ENCODE measurements around the gene ARRB1.
A peak's percentile ranks its signal among the peaks of the same experiment; 100 is the strongest.

ARRB1 gene

GRCh38 chr11:75355051-75355450 is 3.6 kb upstream of the ARRB1 start:
- Histone ChIP-seq H3K9me3 (no peaks in the 10 kb centered on the region), H3K27me3 (ENCODE audit: low read depth) (no peaks in the 10 kb centered on the region), H3K4me1 (peaks cover 7% of the 10 kb centered on the region), H3K36me3 (replicated peaks) (no peaks in the 10 kb centered on the region), H3K4me3 (no peak overlapping the region)
- in situ Hi-C loops (cut with MboI; ENCODE audit: low sequenced_read_pairs): no loop called here
- DNase-seq (ENCODE audit: low spot score in 2 of 2): no peak

- in situ Hi-C loops (cut with MboI; ENCODE audit: low sequenced_read_pairs): no loop called here
- no peaks in the 10 kb centered on the region for H3K9me3 ChIP-seq
- no peak for DNase-seq (ENCODE audit: low spot score in 2 of 2)
- no peak overlapping the region for H3K4me3 ChIP-seq
- H3K27me3 ChIP-seq (ENCODE audit: low read depth): no peaks in the 10 kb centered on the region
- H3K4me1 ChIP-seq: peaks cover 14% of the 10 kb centered on the region
- H3K36me3 ChIP-seq (replicated peaks): no peaks in the 10 kb centered on the region
Measured at GRCh38 chr11:75352588-75353206, 1.2 kb upstream of the ARRB1 start.

- Histone ChIP-seq H3K36me3 (replicated peaks) (no peaks in the 10 kb centered on the region), H3K27me3 (ENCODE audit: low read depth) (no peaks in the 10 kb centered on the region), H3K9me3 (no peaks in the 10 kb centered on the region), H3K4me3 (peak overlapping the region; percentile 44), H3K4me1 (peaks cover 20% of the 10 kb centered on the region)
- DNase-seq (ENCODE audit: low spot score in 2 of 2): peak in 1 of 2 experiments; percentile 49
- in situ Hi-C loops (cut with MboI; ENCODE audit: low sequenced_read_pairs): no loop called here
Measured at GRCh38 chr11:75351791-75352587, 528 bp upstream of the ARRB1 start.

GRCh38 chr11:75350743-75351540 is 519 bp downstream of the ARRB1 start:
- Histone ChIP-seq H3K4me1 (peaks cover 20% of the 10 kb centered on the region), H3K27me3 (ENCODE audit: low read depth) (no peaks in the 10 kb centered on the region)
- peak in 1 of 2 experiments; percentile 63 for DNase-seq (ENCODE audit: low spot score in 2 of 2)

GRCh38 chr11:75350122-75350742 is 1.2 kb downstream of the ARRB1 start:
- in situ Hi-C loops (cut with MboI; ENCODE audit: low sequenced_read_pairs): no loop called here
- no peak overlapping the region for H3K4me3 ChIP-seq
- H3K27me3 ChIP-seq (ENCODE audit: low read depth): no peaks in the 10 kb centered on the region
- H3K36me3 ChIP-seq (replicated peaks): no peaks in the 10 kb centered on the region
- H3K9me3 ChIP-seq: no peaks in the 10 kb centered on the region
- DNase-seq (ENCODE audit: low spot score in 2 of 2): no peak
- H3K4me1 ChIP-seq: peaks cover 20% of the 10 kb centered on the region

More at GRCh38 chr11:75350743-75351540, 519 bp downstream of the ARRB1 start:
- no peaks in the 10 kb centered on the region for H3K36me3 ChIP-seq (replicated peaks)
- H3K4me3 ChIP-seq: peak overlapping the region; percentile 44
- no peaks in the 10 kb centered on the region for H3K9me3 ChIP-seq
- in situ Hi-C loops (cut with MboI; ENCODE audit: low sequenced_read_pairs): no loop called here

GRCh38 chr11:75349521-75350116 is 1.8 kb downstream of the ARRB1 start:
- in situ Hi-C loops (cut with MboI; ENCODE audit: low sequenced_read_pairs): no loop called here
- no peaks in the 10 kb centered on the region for H3K36me3 ChIP-seq (replicated peaks)
- no peaks in the 10 kb centered on the region for H3K9me3 ChIP-seq
- no peak for DNase-seq (ENCODE audit: low spot score in 2 of 2)
- no peaks in the 10 kb centered on the region for H3K27me3 ChIP-seq (ENCODE audit: low read depth)
- H3K4me3 ChIP-seq: no peak overlapping the region
- H3K4me1 ChIP-seq: peaks cover 20% of the 10 kb centered on the region

- H3K27me3 ChIP-seq (ENCODE audit: low read depth): no peaks in the 10 kb centered on the region
- H3K9me3 ChIP-seq: no peaks in the 10 kb centered on the region
- no peak overlapping the region for H3K4me3 ChIP-seq
- in situ Hi-C loops (cut with MboI; ENCODE audit: low sequenced_read_pairs): no loop called here
- peak; percentile 59 to 73 for DNase-seq (ENCODE audit: low spot score in 2 of 2)
- H3K36me3 ChIP-seq (replicated peaks): no peaks in the 10 kb centered on the region
- H3K4me1 ChIP-seq: peaks cover 20% of the 10 kb centered on the region
Measured at GRCh38 chr11:75347781-75348566, 3.5 kb downstream of the ARRB1 start.

- Histone ChIP-seq H3K27me3 (ENCODE audit: low read depth) (no peaks in the 10 kb centered on the region), H3K4me3 (no peak overlapping the region), H3K36me3 (replicated peaks) (no peaks in the 10 kb centered on the region), H3K9me3 (no peaks in the 10 kb centered on the region), H3K4me1 (peaks cover 20% of the 10 kb centered on the region)
- no peak for DNase-seq (ENCODE audit: low spot score in 2 of 2)
- in situ Hi-C loops (cut with MboI; ENCODE audit: low sequenced_read_pairs): no loop called here
Measured at GRCh38 chr11:75346912-75347647, 4.4 kb downstream of the ARRB1 start.

GRCh38 chr11:75346296-75346695 is 5.2 kb downstream of the ARRB1 start:
- H3K4me1 ChIP-seq: peaks cover 20% of the 10 kb centered on the region
- in situ Hi-C loops (cut with MboI; ENCODE audit: low sequenced_read_pairs): no loop called here
- H3K9me3 ChIP-seq: no peaks in the 10 kb centered on the region
- no peaks in the 10 kb centered on the region for H3K27me3 ChIP-seq (ENCODE audit: low read depth)
- no peak for DNase-seq (ENCODE audit: low spot score in 2 of 2)
- no peak overlapping the region for H3K4me3 ChIP-seq
- H3K36me3 ChIP-seq (replicated peaks): no peaks in the 10 kb centered on the region

GRCh38 chr11:75345455-75346160 is 5.9 kb downstream of the ARRB1 start:
- no peak for DNase-seq (ENCODE audit: low spot score in 2 of 2)

GRCh38 chr11:75344761-75345454 is 6.6 kb downstream of the ARRB1 start:
- Histone ChIP-seq H3K36me3 (replicated peaks) (no peaks in the 10 kb centered on the region), H3K4me3 (no peak overlapping the region), H3K4me1 (peaks cover 21% of the 10 kb centered on the region), H3K9me3 (no peaks in the 10 kb centered on the region), H3K27me3 (ENCODE audit: low read depth) (no peaks in the 10 kb centered on the region)
- in situ Hi-C loops (cut with MboI; ENCODE audit: low sequenced_read_pairs): no loop called here
- DNase-seq (ENCODE audit: low spot score in 2 of 2): no peak

More at GRCh38 chr11:75345455-75346160, 5.9 kb downstream of the ARRB1 start:
- no peaks in the 10 kb centered on the region for H3K27me3 ChIP-seq (ENCODE audit: low read depth)
- H3K9me3 ChIP-seq: no peaks in the 10 kb centered on the region
- in situ Hi-C loops (cut with MboI; ENCODE audit: low sequenced_read_pairs): no loop called here
- H3K4me3 ChIP-seq: no peak overlapping the region
- no peaks in the 10 kb centered on the region for H3K36me3 ChIP-seq (replicated peaks)
- peaks cover 17% of the 10 kb centered on the region for H3K4me1 ChIP-seq
